CD4-positive, alpha-beta T cell (primary cell): ENCODE data around the gene WWOX. TPM values are rescaled to one million over a fixed set of nuclear protein-coding genes. Genes with fewer than 3 reads are reported as not detected.

Source experiments
- ATAC-seq: fragments of 200-7000 bp; cut with Tn5 transposase; one replicate; pipeline ENCODE4 v1.10.0; 2022; ENCODE audit warnings: mild to moderate bottlenecking; ENCODE audit not compliant: poor library complexity
- CTCF ChIA-PET: fragments of 350-600 bp; sonication (Branson Sonifier 250); formaldehyde crosslinking; loops from one replicate; lab custom pipeline; 2021; ENCODE audit warnings: antibody characterized with exemption, inconsistent platforms; lab: Charles Lee
- POLR2A ChIA-PET: fragments of 350-600 bp; sonication (Branson Sonifier 250); formaldehyde crosslinking; loops from one replicate; lab custom pipeline; 2021; ENCODE audit warnings: antibody characterized with exemption, inconsistent platforms; lab: Charles Lee
- DNase-seq, 14 experiments: peaks; one replicate each; pipeline ENCODE4 v3.0.0-alpha.2; 2013 to 2020; ENCODE audit warnings: mixed read lengths in 2 of 14
- H3K27ac ChIP-seq, 2 donors: one replicate each; pipeline versions ENCODE4 v1.5.1 to v1.7.0; 2013; ENCODE audit warnings: low read length in 2 of 2, low read depth in 1 of 2, mild to moderate bottlenecking in 1 of 2
- H3K27me3 ChIP-seq, 2 experiments: 1 replicate in 1 of 2; 2 replicates in 1 of 2; pipeline versions ENCODE4 v1.6.1 to v1.7.0; 2013; ENCODE audit warnings: low read length in 2 of 2, control low read depth in 1 of 2, mild to moderate bottlenecking in 1 of 2, moderate library complexity in 1 of 2; ENCODE audit not compliant: insufficient read depth in 2 of 2, control insufficient read depth in 1 of 2
- H3K36me3 ChIP-seq: one replicate; pipeline ENCODE4 v1.6.1; 2013; ENCODE audit warnings: low read length, control low read depth; ENCODE audit not compliant: insufficient read depth
- H3K4me1 ChIP-seq: one replicate; pipeline ENCODE4 v1.6.1; 2013; ENCODE audit warnings: low read length, control low read depth; ENCODE audit not compliant: insufficient read depth
- H3K4me3 ChIP-seq: one replicate; pipeline ENCODE4 v1.5.1; 2013; ENCODE audit warnings: mild to moderate bottlenecking, low read length, moderate library complexity
- H3K9me3 ChIP-seq, 2 experiments: 1 replicate in 1 of 2; 2 replicates in 1 of 2; pipeline versions ENCODE4 v1.6.1 to v1.7.0; 2013; ENCODE audit warnings: low read length in 2 of 2, mild to moderate bottlenecking in 2 of 2, control low read depth in 1 of 2, moderate library complexity in 1 of 2; ENCODE audit not compliant: control insufficient read depth in 1 of 2, insufficient read depth in 1 of 2
- H3K27ac Mint-ChIP-seq: one replicate; pipeline ENCODE4 v1.8.0; 2020; ENCODE audit warnings: mixed read lengths
- H3K27me3 Mint-ChIP-seq: one replicate; pipeline ENCODE4 v1.8.0; 2021; ENCODE audit warnings: mixed read lengths
- H3K36me3 Mint-ChIP-seq: one replicate; pipeline ENCODE4 v1.8.0; 2021; ENCODE audit warnings: low read depth, mixed read lengths
- H3K4me1 Mint-ChIP-seq: one replicate; pipeline ENCODE4 v1.8.0; 2021; ENCODE audit warnings: low read depth, mixed read lengths
- H3K4me3 Mint-ChIP-seq: one replicate; pipeline ENCODE4 v1.8.0; 2020; ENCODE audit warnings: mild to moderate bottlenecking, mixed read lengths
- H3K9me3 Mint-ChIP-seq: one replicate; pipeline ENCODE4 v1.8.0; 2020; ENCODE audit warnings: mixed read lengths
- intact Hi-C, 2 experiments: fragments of 100-400 bp; cut with DNase I in 1 of 2; cut with micrococcal nuclease in 1 of 2; formaldehyde crosslinking; loops; one replicate each; pipeline versions ENCODE4 v1.15.1 to v1.9.0; 2023 to 2025; cut with DNase I, micrococcal nuclease
- total RNA-seq, 174 experiments: library from RNA in 2 of 174; stranded (reverse) in 2 of 174; gene quantifications; one replicate each; pipeline ENCODE4 v1.2.3 and lab custom pipeline; 2021 to 2026
- TF ChIP-seq, protein P1 (sequence below): fragments of 200-600 bp; IDR thresholded peaks from one replicate; pipeline ENCODE4 v1.8.0; 2022; ENCODE audit warnings: antibody characterized with exemption, mild to moderate bottlenecking

The WWOX gene
- total RNA-seq, 2 experiments from 2014 or later = 19.3 to 21.7 TPM

DNA sequence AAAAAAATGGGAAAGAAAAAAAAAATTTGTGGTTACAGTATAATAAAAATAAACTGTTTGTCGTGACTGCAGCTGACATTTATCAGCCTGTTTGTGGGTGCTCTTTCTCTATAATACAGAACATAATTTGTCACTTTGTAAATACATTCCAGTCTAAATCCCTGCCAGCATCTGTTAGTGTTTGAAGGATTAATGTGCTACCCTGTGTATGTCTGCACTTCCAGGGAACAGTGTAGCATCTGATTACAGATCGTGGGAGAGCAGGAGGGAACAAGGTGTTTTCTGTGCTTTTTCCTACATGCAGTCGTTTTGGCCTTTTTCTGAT is 265.1 kb downstream of the WWOX start:
- H3K27ac ChIP-seq = no peak overlapping the region
- H3K9me3 ChIP-seq = no peaks in the 10 kb centered on the region
- intact Hi-C loops = no loop called here
- no peaks in the 10 kb centered on the region for H3K27me3 Mint-ChIP-seq
- H3K36me3 Mint-ChIP-seq = no peaks in the 10 kb centered on the region
- no peak for ATAC-seq
- H3K27me3 ChIP-seq = no peaks in the 10 kb centered on the region
- H3K36me3 ChIP-seq = no peaks in the 10 kb centered on the region
- no peak for DNase-seq
- no peak overlapping the region for H3K4me3 ChIP-seq
- no peak overlapping the region for H3K27ac Mint-ChIP-seq
- H3K9me3 Mint-ChIP-seq = no peaks in the 10 kb centered on the region
- TF ChIP-seq, protein P1, sequence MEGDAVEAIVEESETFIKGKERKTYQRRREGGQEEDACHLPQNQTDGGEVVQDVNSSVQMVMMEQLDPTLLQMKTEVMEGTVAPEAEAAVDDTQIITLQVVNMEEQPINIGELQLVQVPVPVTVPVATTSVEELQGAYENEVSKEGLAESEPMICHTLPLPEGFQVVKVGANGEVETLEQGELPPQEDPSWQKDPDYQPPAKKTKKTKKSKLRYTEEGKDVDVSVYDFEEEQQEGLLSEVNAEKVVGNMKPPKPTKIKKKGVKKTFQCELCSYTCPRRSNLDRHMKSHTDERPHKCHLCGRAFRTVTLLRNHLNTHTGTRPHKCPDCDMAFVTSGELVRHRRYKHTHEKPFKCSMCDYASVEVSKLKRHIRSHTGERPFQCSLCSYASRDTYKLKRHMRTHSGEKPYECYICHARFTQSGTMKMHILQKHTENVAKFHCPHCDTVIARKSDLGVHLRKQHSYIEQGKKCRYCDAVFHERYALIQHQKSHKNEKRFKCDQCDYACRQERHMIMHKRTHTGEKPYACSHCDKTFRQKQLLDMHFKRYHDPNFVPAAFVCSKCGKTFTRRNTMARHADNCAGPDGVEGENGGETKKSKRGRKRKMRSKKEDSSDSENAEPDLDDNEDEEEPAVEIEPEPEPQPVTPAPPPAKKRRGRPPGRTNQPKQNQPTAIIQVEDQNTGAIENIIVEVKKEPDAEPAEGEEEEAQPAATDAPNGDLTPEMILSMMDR = no peak
- H3K4me3 Mint-ChIP-seq = no peak overlapping the region
- no peaks in the 10 kb centered on the region for H3K4me1 ChIP-seq
- ChIA-PET POLR2A (no interaction called here), CTCF (no interaction called here)
- H3K4me1 Mint-ChIP-seq = no peaks in the 10 kb centered on the region

DNA sequence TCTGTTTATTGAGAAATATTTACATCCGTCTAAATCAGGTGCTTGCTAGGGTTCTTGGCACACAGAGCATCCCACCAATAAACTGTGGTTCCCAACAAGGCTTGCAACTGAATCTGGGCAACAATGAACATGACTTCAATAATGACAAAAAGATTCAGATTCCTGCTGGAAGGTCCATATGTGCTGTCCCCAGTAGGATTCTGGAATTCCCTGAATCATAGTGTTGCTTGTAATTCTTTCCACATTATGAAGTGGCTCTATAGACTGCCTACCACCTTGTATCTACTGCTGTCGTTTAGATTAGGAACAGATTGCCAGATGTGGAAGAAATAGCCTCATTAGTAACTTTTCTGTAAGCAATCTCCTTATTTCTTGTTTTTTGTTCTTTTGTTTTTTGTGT is 265.9 kb downstream of the WWOX start:
- Mint-ChIP-seq H3K4me1 (no peaks in the 10 kb centered on the region), H3K9me3 (no peaks in the 10 kb centered on the region), H3K4me3 (no peak overlapping the region), H3K27ac (no peak overlapping the region), H3K27me3 (no peaks in the 10 kb centered on the region), H3K36me3 (peaks cover 4% of the 10 kb centered on the region)
- no peak for ATAC-seq
- ChIA-PET POLR2A (no interaction called here), CTCF (no interaction called here)
- intact Hi-C loops = no loop called here
- Histone ChIP-seq H3K36me3 (no peaks in the 10 kb centered on the region), H3K27me3 (no peaks in the 10 kb centered on the region), H3K4me3 (no peak overlapping the region), H3K27ac (no peak overlapping the region), H3K9me3 (peaks cover 0 to 3% of the 10 kb centered on the region in 2 experiments), H3K4me1 (no peaks in the 10 kb centered on the region)
- TF ChIP-seq, protein P1 = no peak
- DNase-seq = no peak

DNA sequence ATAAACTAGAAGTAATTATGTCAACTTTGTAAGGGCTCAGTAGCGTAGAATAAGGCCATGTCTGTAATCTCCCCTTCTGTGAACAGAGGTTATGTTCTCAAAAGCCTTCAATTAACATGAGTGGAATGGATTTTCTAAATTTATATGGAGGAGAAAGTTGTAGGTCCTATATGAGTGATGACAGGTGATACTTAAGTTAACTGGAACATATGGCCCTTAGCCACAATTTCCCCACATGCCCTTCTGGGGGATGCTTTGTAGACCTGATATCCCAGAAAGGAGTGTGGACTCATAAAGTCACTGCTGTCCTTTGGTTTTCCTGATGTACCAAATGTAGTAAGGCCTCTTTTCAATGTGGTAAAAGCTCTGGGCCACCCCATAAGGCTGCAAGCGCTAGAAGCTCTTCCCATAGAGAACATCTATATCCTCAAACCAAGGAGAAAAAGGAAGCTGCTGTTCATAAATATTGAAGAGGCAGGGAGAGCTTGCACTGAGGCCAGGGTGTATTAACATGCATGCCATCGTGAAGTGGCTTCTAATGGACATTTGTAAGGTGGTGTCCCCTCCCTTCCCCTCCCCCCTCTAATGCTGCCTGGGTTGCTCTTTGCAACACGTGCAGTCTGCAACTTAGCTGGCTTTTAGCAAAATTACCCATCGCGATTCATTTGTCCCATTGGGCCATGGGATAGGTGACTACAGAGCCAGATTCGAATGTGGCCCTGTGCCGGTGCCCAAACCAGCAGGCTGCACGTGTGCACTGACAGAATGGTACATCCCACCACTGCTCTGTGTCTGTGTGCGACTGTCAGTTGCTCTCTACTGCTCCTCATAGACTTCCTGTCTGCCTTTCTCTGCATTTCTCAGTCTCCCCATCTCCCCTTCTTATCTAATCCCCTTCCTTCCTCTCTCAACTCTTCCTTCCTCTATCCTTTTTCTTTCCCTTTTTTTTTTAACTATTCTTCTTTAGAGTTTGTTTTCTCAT is 269.0 kb downstream of the WWOX start:
- CTCF ChIA-PET = no interaction called here
- H3K27ac ChIP-seq = no peak overlapping the region
- H3K4me1 ChIP-seq = no peaks in the 10 kb centered on the region
- Mint-ChIP-seq H3K27me3 (no peaks in the 10 kb centered on the region), H3K4me3 (no peak overlapping the region), H3K4me1 (no peaks in the 10 kb centered on the region), H3K27ac (no peak overlapping the region), H3K9me3 (peaks cover 2% of the 10 kb centered on the region), H3K36me3 (peaks cover 4% of the 10 kb centered on the region)
- intact Hi-C loops = no loop called here
- POLR2A ChIA-PET = no interaction called here
- ATAC-seq (no peak), DNase-seq (no peak)
- H3K4me3 ChIP-seq = no peak overlapping the region
- H3K36me3 ChIP-seq = no peaks in the 10 kb centered on the region
- no peaks in the 10 kb centered on the region for H3K27me3 ChIP-seq
- TF ChIP-seq, protein P1 = no peak
- H3K9me3 ChIP-seq = peaks cover 0 to 3% of the 10 kb centered on the region in 2 experiments
